GM12872 (cell line): ENCODE measurements around the gene KLHL10.

Source experiments
- CTCF ChIP-seq: IDR thresholded peaks from 3 replicates; pipeline ENCODE4 v1.5.1; 2011; ENCODE audit warnings: low read depth, mild to moderate bottlenecking, low read length, moderate library complexity; ENCODE audit not compliant: insufficient read depth

Gene KLHL10

DNA sequence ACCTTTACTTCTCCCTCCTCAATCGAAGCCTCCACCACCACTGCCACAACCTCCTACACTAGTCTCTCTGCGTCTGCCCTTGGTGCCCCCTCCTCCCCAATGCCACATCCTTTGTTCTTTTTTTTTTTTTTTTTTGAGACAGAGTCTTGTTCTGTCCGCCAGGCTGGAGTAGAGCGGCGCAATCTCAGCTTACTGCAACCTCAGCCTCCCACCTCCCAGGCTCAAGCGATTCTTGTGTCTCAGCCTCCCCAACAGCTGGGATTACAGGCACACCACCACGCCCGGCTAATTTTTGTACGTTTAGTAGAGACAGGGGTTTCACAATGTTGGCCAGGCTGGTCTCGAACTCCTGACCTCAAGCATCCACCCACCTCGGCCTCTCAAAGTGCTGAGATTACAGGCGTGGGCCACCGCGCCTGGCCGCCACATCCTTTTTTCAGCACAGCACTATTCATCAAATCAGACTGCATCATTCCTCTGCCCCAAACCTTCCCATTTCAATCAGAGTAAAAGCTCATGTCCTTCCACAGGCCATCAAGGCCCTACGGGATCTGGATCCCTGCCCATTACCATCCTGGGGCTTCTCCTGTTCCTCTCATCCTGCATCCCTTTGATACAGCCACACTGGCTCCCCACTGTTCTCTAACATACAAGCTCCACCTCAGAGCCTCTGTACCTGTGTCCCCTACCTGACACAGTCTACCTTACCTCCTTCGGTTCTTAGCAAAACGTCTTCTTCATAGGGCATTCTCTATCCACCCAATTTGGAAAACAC, 25.6 kb downstream of the KLHL10 start:
- no peak for TF ChIP-seq CTCF

DNA sequence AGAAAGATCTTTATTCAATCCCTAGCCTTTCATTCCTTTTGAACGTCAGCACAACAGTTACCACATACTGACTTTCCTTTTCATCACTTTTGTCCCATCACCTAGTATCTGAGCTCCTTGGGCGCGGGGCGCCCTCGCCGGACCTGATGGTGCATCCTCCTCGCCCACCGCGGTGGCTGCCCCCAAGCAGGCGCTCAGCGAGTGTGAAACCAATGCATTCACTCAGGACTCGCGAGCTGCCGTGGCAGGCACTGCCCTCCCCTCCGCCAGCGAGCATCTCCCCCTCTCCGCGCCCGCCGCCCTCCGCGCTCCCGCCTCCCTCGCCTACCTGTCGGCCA, 26.8 kb downstream of the KLHL10 start:
- no peak for TF ChIP-seq CTCF

- TF ChIP-seq CTCF = no peak
Measured at GRCh38 chr17:41864836-41865595, 27.4 kb downstream of the KLHL10 start, which contains the start of gene KLHL11. KLHL11 (minus strand) TSS chr17:41865423; CDS start chr17:41865370, 53 bp downstream.

DNA sequence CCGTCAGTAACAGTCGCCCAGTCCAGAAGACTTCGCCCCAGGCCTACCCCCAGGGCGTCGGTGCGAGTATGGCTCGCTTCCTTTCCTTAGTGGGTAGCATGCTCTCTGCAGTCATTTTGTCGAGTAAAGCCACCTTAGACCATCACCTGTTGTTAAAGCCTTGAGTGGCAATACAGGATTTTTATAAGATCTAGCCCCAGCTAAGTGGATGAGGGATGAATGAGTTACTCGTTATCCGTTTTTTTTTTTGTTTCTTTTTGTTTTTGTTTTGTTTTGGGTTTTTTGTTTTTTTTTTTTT, 27.9 kb downstream of the KLHL10 start:
- TF ChIP-seq CTCF = no peak

GRCh38 chr17:41868568-41868967, 30.9 kb downstream of the KLHL10 start:
- no peak for TF ChIP-seq CTCF

DNA sequence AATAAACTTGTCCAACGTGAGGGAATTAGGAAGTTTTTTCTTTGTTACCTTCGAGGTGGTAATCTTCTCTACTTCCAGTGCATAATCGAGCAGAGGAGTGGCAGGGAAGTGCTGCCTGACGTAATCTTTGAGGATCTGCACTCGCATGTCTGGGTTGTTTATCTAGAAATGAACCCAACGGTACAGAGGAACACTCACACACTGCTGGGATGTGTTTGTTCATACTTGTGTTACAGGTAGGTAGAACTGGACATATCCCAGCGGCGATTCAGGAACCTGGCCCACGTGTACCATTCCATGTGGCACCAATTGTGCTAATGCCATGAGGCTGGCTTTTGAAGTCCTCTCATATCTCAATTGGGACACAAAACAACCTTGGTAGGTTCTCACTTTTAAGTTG, 31.8 kb downstream of the KLHL10 start:
- TF ChIP-seq CTCF = no peak

- TF ChIP-seq CTCF = no peak
Measured at GRCh38 chr17:41870097-41870496, 32.5 kb downstream of the KLHL10 start.
